Measurements from ENCODE around the gene GNAQ. TPM values are rescaled to one million over a fixed set of nuclear protein-coding genes. Genes with fewer than 3 reads are reported as not detected.

The GNAQ gene
- total RNA-seq, 3 donors from 2014 or later (not counting 1 experiment from before 2014, with no cell fraction given), result 17.8 to 51.6 (median 24.5) TPM

- no peaks in the 10 kb centered on the region for H3K36me3 Mint-ChIP-seq
- H3K27me3 Mint-ChIP-seq (ENCODE audit: low read depth in 2 of 2), result no peaks in the 10 kb centered on the region
- DNase-seq (no peak), ATAC-seq (no peak)
- H3K4me1 Mint-ChIP-seq, result peaks cover 24 to 31% of the 10 kb centered on the region in 2 donors
- Histone ChIP-seq H3K27me3 (ENCODE audit: control insufficient read depth, insufficient read depth, low read length) (no peaks in the 10 kb centered on the region), H3K36me3 (ENCODE audit: control insufficient read depth, insufficient read depth, low read length) (no peaks in the 10 kb centered on the region), H3K4me1 (ENCODE audit: control insufficient read depth, insufficient read depth, low read length) (peaks cover 4% of the 10 kb centered on the region), H3K27ac (ENCODE audit: low read length) (no peak overlapping the region), H3K9me3 (ENCODE audit: control insufficient read depth, insufficient read depth, low read length) (no peaks in the 10 kb centered on the region), H3K4me3 (ENCODE audit: low read length) (no peak overlapping the region)
- WGBS (ENCODE audit: insufficient coverage), result 75% methylated on average over 2 of the region's 2 CpGs
- no peak overlapping the region for H3K27ac Mint-ChIP-seq
- no peak for TF ChIP-seq CTCF (IDR thresholded peaks at IDR 0.05)
- intact Hi-C loops (cut with micrococcal nuclease), result no loop called here
- no peaks in the 10 kb centered on the region for H3K9me3 Mint-ChIP-seq
- H3K4me3 Mint-ChIP-seq, result no peak overlapping the region
Measured at GRCh38 chr9:77952635-77953328, 78.8 kb downstream of the GNAQ start.

GRCh38 chr9:77951369-77951768, 80.2 kb downstream of the GNAQ start:
- H3K9me3 ChIP-seq (ENCODE audit: control insufficient read depth, insufficient read depth, low read length), result no peaks in the 10 kb centered on the region
- peaks cover 15 to 25% of the 10 kb centered on the region in 2 donors for H3K4me1 Mint-ChIP-seq
- peaks cover 4% of the 10 kb centered on the region for H3K4me1 ChIP-seq (ENCODE audit: control insufficient read depth, insufficient read depth, low read length)
- no peaks in the 10 kb centered on the region for H3K27me3 Mint-ChIP-seq (ENCODE audit: low read depth in 2 of 2)
- TF ChIP-seq CTCF (IDR thresholded peaks at IDR 0.05), result no peak
- no peaks in the 10 kb centered on the region for H3K9me3 Mint-ChIP-seq
- no peaks in the 10 kb centered on the region for H3K36me3 Mint-ChIP-seq
- no peak overlapping the region for H3K27ac Mint-ChIP-seq
- intact Hi-C loops (cut with micrococcal nuclease), result no loop called here
- no peak for DNase-seq
- no peak overlapping the region for H3K4me3 Mint-ChIP-seq
- WGBS (ENCODE audit: insufficient coverage), result no CpG with 5 or more reads among the region's 1 CpG
- no peak overlapping the region for H3K27ac ChIP-seq (ENCODE audit: low read length)
- ATAC-seq, result no peak
- no peaks in the 10 kb centered on the region for H3K27me3 ChIP-seq (ENCODE audit: control insufficient read depth, insufficient read depth, low read length)
- H3K4me3 ChIP-seq (ENCODE audit: low read length), result no peak overlapping the region
- H3K36me3 ChIP-seq (ENCODE audit: control insufficient read depth, insufficient read depth, low read length), result no peaks in the 10 kb centered on the region

GRCh38 chr9:77949751-77950436, 81.7 kb downstream of the GNAQ start:
- 87% methylated on average over 5 of the region's 5 CpGs for WGBS (ENCODE audit: insufficient coverage)
- Mint-ChIP-seq H3K27ac (no peak overlapping the region), H3K4me1 (peaks cover 21 to 35% of the 10 kb centered on the region in 2 donors), H3K4me3 (no peak overlapping the region), H3K36me3 (no peaks in the 10 kb centered on the region), H3K27me3 (ENCODE audit: low read depth in 2 of 2) (no peaks in the 10 kb centered on the region), H3K9me3 (no peaks in the 10 kb centered on the region)
- Histone ChIP-seq H3K36me3 (ENCODE audit: control insufficient read depth, insufficient read depth, low read length) (no peaks in the 10 kb centered on the region), H3K27ac (ENCODE audit: low read length) (no peak overlapping the region), H3K4me1 (ENCODE audit: control insufficient read depth, insufficient read depth, low read length) (peaks cover 4% of the 10 kb centered on the region), H3K9me3 (ENCODE audit: control insufficient read depth, insufficient read depth, low read length) (no peaks in the 10 kb centered on the region), H3K4me3 (ENCODE audit: low read length) (no peak overlapping the region), H3K27me3 (ENCODE audit: control insufficient read depth, insufficient read depth, low read length) (no peaks in the 10 kb centered on the region)
- DNase-seq (no peak), ATAC-seq (no peak)
- no peak for TF ChIP-seq CTCF (IDR thresholded peaks at IDR 0.05)
- intact Hi-C loops (cut with micrococcal nuclease), result no loop called here

Data from natural killer cell (primary cell).